ENCODE data around the gene FAM117A. TPM values are rescaled to one million over a fixed set of nuclear protein-coding genes. Genes with fewer than 3 reads are reported as not detected.

The FAM117A gene
- total and polyA plus RNA-seq, 2 experiments from 2014 or later = 14.9 to 27.9 TPM

- Histone ChIP-seq H3K36me3 (replicated peaks; ENCODE audit: insufficient read depth, low read depth) (no peaks in the 10 kb centered on the region), H3K4me1 (ENCODE audit: insufficient read depth) (no peaks in the 10 kb centered on the region), H3K4me3 (no peak overlapping the region), H3K27ac (no peak overlapping the region), H4K20me1 (ENCODE audit: insufficient read depth, poor library complexity, severe bottlenecking) (peaks cover 3% of the 10 kb centered on the region), H3K9me2 (replicated peaks; ENCODE audit: insufficient read depth) (no peaks in the 10 kb centered on the region), H3K9me3 (ENCODE audit: low read depth) (no peaks in the 10 kb centered on the region), H3K27me3 (no peaks in the 10 kb centered on the region), H2AFZ (no peak overlapping the region), H3K79me2 (peaks cover 48% of the 10 kb centered on the region), H3K4me2 (no peak overlapping the region)
- TF ChIP-seq CTCF (IDR thresholded peaks at IDR 0.05; ENCODE audit: poor library complexity) (no peak), EZH2phosphoT487 (IDR thresholded peaks at IDR 0.05; ENCODE audit: low read depth, severe bottlenecking, unreplicated experiment) (no peak), EZH2 (IDR thresholded peaks at IDR 0.05; ENCODE audit: borderline replicate concordance) (no peak)
- 99% methylated on average over 6 of the region's 6 CpGs for WGBS (ENCODE audit: low lambda C conversion rate, missing lambda C conversion rate)
- no peak for DNase-seq (ENCODE audit: low spot score)
Observed at GRCh38 chr17:49757151-49757777, 6.7 kb downstream of the FAM117A start.

GRCh38 chr17:49756323-49757150 lies 7.4 kb downstream of the FAM117A start:
- Histone ChIP-seq H3K9me2 (replicated peaks; ENCODE audit: insufficient read depth) (no peaks in the 10 kb centered on the region), H3K4me1 (ENCODE audit: insufficient read depth) (no peaks in the 10 kb centered on the region), H3K4me3 (no peak overlapping the region), H3K9me3 (ENCODE audit: low read depth) (no peaks in the 10 kb centered on the region), H3K4me2 (no peak overlapping the region), H3K36me3 (replicated peaks; ENCODE audit: insufficient read depth, low read depth) (no peaks in the 10 kb centered on the region), H3K27ac (no peak overlapping the region), H3K79me2 (peaks cover 41% of the 10 kb centered on the region), H4K20me1 (ENCODE audit: insufficient read depth, poor library complexity, severe bottlenecking) (peaks cover 3% of the 10 kb centered on the region), H3K27me3 (no peaks in the 10 kb centered on the region), H2AFZ (no peak overlapping the region)
- WGBS (ENCODE audit: low lambda C conversion rate, missing lambda C conversion rate) = 95% methylated on average over 9 of the region's 9 CpGs
- TF ChIP-seq EZH2 (IDR thresholded peaks at IDR 0.05; ENCODE audit: borderline replicate concordance) = no peak
- no peak for TF ChIP-seq CTCF (IDR thresholded peaks at IDR 0.05; ENCODE audit: poor library complexity)
- TF ChIP-seq EZH2phosphoT487 (IDR thresholded peaks at IDR 0.05; ENCODE audit: low read depth, severe bottlenecking, unreplicated experiment) = no peak
- DNase-seq (ENCODE audit: low spot score) = no peak

GRCh38 chr17:49755663-49756283 lies 8.2 kb downstream of the FAM117A start:
- Histone ChIP-seq H3K4me1 (ENCODE audit: insufficient read depth) (no peaks in the 10 kb centered on the region), H3K4me3 (no peak overlapping the region), H3K27me3 (no peaks in the 10 kb centered on the region), H3K9me2 (replicated peaks; ENCODE audit: insufficient read depth) (no peaks in the 10 kb centered on the region), H4K20me1 (ENCODE audit: insufficient read depth, poor library complexity, severe bottlenecking) (peaks cover 3% of the 10 kb centered on the region), H3K36me3 (replicated peaks; ENCODE audit: insufficient read depth, low read depth) (no peaks in the 10 kb centered on the region), H3K27ac (no peak overlapping the region), H2AFZ (no peak overlapping the region), H3K4me2 (no peak overlapping the region), H3K9me3 (ENCODE audit: low read depth) (no peaks in the 10 kb centered on the region), H3K79me2 (peaks cover 39% of the 10 kb centered on the region)
- 78% methylated on average over 4 of the region's 4 CpGs for WGBS (ENCODE audit: low lambda C conversion rate, missing lambda C conversion rate)
- TF ChIP-seq EZH2phosphoT487 (IDR thresholded peaks at IDR 0.05; ENCODE audit: low read depth, severe bottlenecking, unreplicated experiment) = no peak
- no peak for TF ChIP-seq CTCF (IDR thresholded peaks at IDR 0.05; ENCODE audit: poor library complexity)
- TF ChIP-seq EZH2 (IDR thresholded peaks at IDR 0.05; ENCODE audit: borderline replicate concordance) = no peak
- DNase-seq (ENCODE audit: low spot score) = no peak
